ENCODE results near the gene ITGAL. TPM values are rescaled to one million over a fixed set of nuclear protein-coding genes. Genes with fewer than 3 reads are reported as not detected.

Gene ITGAL
- total and polyA plus RNA-seq, 2 of the 13 experiments (the other 11 are each of a cell fraction or from before 2014, with no cell fraction given): 0.86 to 1.2 TPM

- TF ChIP-seq FOXJ3 (CRISPR knock-in tag; IDR thresholded peaks at IDR 0.05; ENCODE audit: borderline replicate concordance) (peak; percentile 60; the same call in 1 of the 2 replicates), MLXIP (CRISPR knock-in tag; IDR thresholded peaks at IDR 0.05; ENCODE audit: borderline replicate concordance) (no peak), ZNF234 (CRISPR knock-in tag; conservative IDR thresholded peaks at IDR 0.05) (no peak), HNRNPK (IDR thresholded peaks at IDR 0.05; ENCODE audit: low read depth, low read length, poor library complexity, severe bottlenecking) (no peak), DRAP1 (CRISPR knock-in tag; IDR thresholded peaks at IDR 0.05) (no peak; the same call in 1 of the 2 replicates), ZBTB3 (CRISPR knock-in tag; IDR thresholded peaks at IDR 0.05; ENCODE audit: borderline replicate concordance, low read depth) (peak; percentile 99), ZNF790 (CRISPR knock-in tag; IDR thresholded peaks at IDR 0.05; ENCODE audit: borderline replicate concordance) (no peak), SALL2 (CRISPR knock-in tag; IDR thresholded peaks at IDR 0.05) (no peak), MYPOP (CRISPR knock-in tag; IDR thresholded peaks at IDR 0.05) (peak; percentile 57; the same call in 1 of the 2 replicates), ZNF75D (CRISPR knock-in tag; IDR thresholded peaks at IDR 0.05; ENCODE audit: borderline replicate concordance) (no peak), SOX5 (CRISPR knock-in tag; IDR thresholded peaks at IDR 0.05; ENCODE audit: borderline replicate concordance) (peak; percentile 72; the same call in 1 of the 2 replicates), KDM4B (CRISPR knock-in tag; IDR thresholded peaks at IDR 0.05) (no peak), ZNF382 (CRISPR knock-in tag; IDR thresholded peaks at IDR 0.05; ENCODE audit: borderline replicate concordance) (no peak), TSC22D2 (CRISPR knock-in tag; IDR thresholded peaks at IDR 0.05; ENCODE audit: borderline replicate concordance) (no peak), MEF2D (CRISPR knock-in tag; IDR thresholded peaks at IDR 0.05) (peak; percentile 70), ZBTB8A (CRISPR knock-in tag; IDR thresholded peaks at IDR 0.05; ENCODE audit: borderline replicate concordance, low read depth) (no peak), ZNF691 (CRISPR knock-in tag; IDR thresholded peaks at IDR 0.05; ENCODE audit: borderline replicate concordance, low read depth) (no peak), ZNF552 (CRISPR knock-in tag; IDR thresholded peaks at IDR 0.05; ENCODE audit: borderline replicate concordance) (no peak)
Measured at GRCh38 chr16:30488764-30489605, 16.4 kb downstream of the ITGAL start (continued).
